ENCODE results near the gene SMARCB1.
"Not testable (repeated sequence)": the region's sequence is repeated elsewhere in the genome, so short reads cannot be mapped to it uniquely, and the experiment has no call there.

DNA sequence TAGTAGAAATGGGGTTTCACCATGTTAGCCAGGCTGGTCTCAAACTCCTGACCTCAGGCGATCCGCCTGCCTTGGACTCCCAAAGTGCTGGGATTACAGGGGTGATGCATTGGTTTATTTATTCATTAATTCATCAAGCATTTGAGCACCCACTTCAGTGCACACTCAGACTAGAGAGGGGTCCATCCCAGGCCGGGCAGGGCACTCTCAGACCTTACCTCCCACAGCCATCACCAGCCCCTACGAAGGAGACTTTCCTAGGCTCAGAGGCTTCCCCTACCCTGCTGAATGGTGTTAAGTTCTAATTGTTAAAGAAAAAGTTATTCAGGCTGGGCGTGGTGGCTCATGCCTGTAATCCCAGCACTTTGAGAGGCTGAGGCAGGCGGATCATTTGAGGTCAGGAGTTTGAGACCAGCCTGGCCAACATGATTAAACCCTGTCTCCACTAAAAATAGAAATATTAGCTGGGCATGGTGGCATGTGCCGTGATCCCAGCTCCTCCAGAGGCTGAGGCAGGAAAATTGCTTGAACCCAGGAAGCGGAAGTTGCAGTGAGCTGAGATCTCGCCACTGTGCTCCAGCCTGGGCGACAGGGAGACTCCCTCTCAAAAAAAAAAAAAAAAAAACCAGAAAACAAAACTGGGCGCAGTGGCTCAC is 77.9 kb downstream of the SMARCB1 start:
- not testable (repeated sequence) for TF ChIP-seq POLR2A, POLR2AphosphoS5 (IDR thresholded peaks at IDR 0.05)
- TF ChIP-seq, protein P1, sequence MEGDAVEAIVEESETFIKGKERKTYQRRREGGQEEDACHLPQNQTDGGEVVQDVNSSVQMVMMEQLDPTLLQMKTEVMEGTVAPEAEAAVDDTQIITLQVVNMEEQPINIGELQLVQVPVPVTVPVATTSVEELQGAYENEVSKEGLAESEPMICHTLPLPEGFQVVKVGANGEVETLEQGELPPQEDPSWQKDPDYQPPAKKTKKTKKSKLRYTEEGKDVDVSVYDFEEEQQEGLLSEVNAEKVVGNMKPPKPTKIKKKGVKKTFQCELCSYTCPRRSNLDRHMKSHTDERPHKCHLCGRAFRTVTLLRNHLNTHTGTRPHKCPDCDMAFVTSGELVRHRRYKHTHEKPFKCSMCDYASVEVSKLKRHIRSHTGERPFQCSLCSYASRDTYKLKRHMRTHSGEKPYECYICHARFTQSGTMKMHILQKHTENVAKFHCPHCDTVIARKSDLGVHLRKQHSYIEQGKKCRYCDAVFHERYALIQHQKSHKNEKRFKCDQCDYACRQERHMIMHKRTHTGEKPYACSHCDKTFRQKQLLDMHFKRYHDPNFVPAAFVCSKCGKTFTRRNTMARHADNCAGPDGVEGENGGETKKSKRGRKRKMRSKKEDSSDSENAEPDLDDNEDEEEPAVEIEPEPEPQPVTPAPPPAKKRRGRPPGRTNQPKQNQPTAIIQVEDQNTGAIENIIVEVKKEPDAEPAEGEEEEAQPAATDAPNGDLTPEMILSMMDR (IDR thresholded peaks at IDR 0.05), result not testable (repeated sequence)

Data from breast epithelium (tissue), 3 donors.